ENCODE results near the gene KCNQ1. TPM values are rescaled to one million over a fixed set of nuclear protein-coding genes. Genes with fewer than 3 reads are reported as not detected.

KCNQ1 gene
- total RNA-seq, 4 donors from 2014 or later = 5.6 to 46.8 (median 24.6) TPM

DNA sequence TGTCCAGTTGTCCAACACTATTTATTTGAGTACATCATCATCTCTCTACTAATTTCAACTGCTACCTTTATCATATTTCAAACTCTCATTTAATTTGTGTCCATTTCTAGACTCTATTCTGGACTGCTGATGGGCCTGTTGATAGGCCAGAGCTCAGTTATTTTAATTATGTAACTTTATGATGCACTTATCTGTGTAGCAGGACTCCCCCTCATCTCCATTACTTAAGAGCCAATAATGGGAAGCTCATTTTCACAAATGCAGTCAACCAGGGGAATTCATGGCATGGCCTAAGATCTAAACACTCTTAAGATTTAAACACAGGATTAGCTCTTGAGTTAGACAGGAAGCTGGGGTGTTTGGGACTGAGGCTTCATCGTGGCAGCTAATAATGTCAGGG, 233.6 kb downstream of the KCNQ1 start:
- H3K4me1 ChIP-seq = peaks cover 0 to 12% (median 4%) of the 10 kb centered on the region in 4 donors
- H3K4me3 ChIP-seq = no peak overlapping the region
- H3K9me3 ChIP-seq = no peaks in the 10 kb centered on the region
- H3K27ac ChIP-seq = no peak overlapping the region
- no peak for DNase-seq
- in situ Hi-C loops (cut with MboI; ENCODE audit: low pct_ligation_motif_present in 1 of 4, low pct_unique_long_range_greater_than_20kb in 1 of 4, low sequenced_read_pairs in 3 of 4) = no loop called here
- no peaks in the 10 kb centered on the region for H3K27me3 ChIP-seq
- H3K36me3 ChIP-seq = no peaks in the 10 kb centered on the region
- TF ChIP-seq, protein P1, sequence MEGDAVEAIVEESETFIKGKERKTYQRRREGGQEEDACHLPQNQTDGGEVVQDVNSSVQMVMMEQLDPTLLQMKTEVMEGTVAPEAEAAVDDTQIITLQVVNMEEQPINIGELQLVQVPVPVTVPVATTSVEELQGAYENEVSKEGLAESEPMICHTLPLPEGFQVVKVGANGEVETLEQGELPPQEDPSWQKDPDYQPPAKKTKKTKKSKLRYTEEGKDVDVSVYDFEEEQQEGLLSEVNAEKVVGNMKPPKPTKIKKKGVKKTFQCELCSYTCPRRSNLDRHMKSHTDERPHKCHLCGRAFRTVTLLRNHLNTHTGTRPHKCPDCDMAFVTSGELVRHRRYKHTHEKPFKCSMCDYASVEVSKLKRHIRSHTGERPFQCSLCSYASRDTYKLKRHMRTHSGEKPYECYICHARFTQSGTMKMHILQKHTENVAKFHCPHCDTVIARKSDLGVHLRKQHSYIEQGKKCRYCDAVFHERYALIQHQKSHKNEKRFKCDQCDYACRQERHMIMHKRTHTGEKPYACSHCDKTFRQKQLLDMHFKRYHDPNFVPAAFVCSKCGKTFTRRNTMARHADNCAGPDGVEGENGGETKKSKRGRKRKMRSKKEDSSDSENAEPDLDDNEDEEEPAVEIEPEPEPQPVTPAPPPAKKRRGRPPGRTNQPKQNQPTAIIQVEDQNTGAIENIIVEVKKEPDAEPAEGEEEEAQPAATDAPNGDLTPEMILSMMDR (IDR thresholded peaks at IDR 0.05) = no peak
- no peak for TF ChIP-seq POLR2AphosphoS5 (IDR thresholded peaks at IDR 0.05)
- TF ChIP-seq EP300 (IDR thresholded peaks at IDR 0.05; ENCODE audit: low read depth) = no peak
- no peak for TF ChIP-seq POLR2A (IDR thresholded peaks at IDR 0.05)
- WGBS, 2 donors (ENCODE audit: low coverage in 1 of 2) = 56% methylated on average over 1 of the region's 1 CpG; no CpG with 5 or more reads in 1 of the 2 donors
- intact Hi-C loops (cut with DNase I; ENCODE audit: low total_unique reads) = no loop called here

DNA sequence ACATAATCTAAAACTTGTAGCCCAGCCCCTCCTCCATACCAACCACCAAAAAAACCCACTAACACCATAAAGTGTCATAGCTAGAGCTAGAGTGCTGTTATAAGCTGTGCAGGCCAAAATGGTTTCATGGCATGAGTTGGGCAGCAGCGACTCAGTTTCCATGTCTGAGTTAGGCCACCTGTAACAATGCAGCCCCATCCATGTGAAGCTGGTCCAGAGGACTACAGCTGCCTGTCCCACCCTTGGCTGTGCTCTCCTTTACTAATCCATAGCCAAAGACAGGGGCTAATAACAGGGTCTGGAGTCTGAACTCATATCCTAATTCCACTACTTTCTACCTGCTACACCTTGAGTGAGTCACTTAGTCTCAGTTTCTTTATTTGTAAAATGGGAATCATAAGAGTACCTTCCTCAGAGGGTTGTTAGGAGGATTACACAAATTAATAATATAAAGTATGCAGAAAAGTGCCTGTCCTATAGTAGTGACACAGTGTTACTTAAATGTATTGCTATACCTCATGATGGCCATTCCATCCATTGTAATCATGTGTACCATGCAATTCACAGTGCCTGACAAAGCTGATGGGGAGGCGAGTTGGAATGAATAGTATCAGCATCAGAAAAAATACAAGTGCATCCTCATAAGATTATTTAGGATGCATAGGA, 234.3 kb downstream of the KCNQ1 start:
- Histone ChIP-seq H3K27ac (no peak overlapping the region), H3K9me3 (no peaks in the 10 kb centered on the region), H3K4me3 (no peak overlapping the region), H3K4me1 (peaks cover 0 to 9% (median 4%) of the 10 kb centered on the region in 4 donors), H3K36me3 (no peaks in the 10 kb centered on the region), H3K27me3 (no peaks in the 10 kb centered on the region)
- no peak for DNase-seq
- 93 to 100% methylated on average over 1 to 2 of the region's 2 CpGs for WGBS, 2 donors (ENCODE audit: low coverage in 1 of 2)
- TF ChIP-seq, protein P1 (IDR thresholded peaks at IDR 0.05) = no peak
- TF ChIP-seq EP300 (IDR thresholded peaks at IDR 0.05; ENCODE audit: low read depth) (no peak), POLR2A (IDR thresholded peaks at IDR 0.05) (no peak), POLR2AphosphoS5 (IDR thresholded peaks at IDR 0.05) (no peak)
- intact Hi-C loops (cut with DNase I; ENCODE audit: low total_unique reads) = no loop called here
- in situ Hi-C loops (cut with MboI; ENCODE audit: low pct_ligation_motif_present in 1 of 4, low pct_unique_long_range_greater_than_20kb in 1 of 4, low sequenced_read_pairs in 3 of 4) = no loop called here

DNA sequence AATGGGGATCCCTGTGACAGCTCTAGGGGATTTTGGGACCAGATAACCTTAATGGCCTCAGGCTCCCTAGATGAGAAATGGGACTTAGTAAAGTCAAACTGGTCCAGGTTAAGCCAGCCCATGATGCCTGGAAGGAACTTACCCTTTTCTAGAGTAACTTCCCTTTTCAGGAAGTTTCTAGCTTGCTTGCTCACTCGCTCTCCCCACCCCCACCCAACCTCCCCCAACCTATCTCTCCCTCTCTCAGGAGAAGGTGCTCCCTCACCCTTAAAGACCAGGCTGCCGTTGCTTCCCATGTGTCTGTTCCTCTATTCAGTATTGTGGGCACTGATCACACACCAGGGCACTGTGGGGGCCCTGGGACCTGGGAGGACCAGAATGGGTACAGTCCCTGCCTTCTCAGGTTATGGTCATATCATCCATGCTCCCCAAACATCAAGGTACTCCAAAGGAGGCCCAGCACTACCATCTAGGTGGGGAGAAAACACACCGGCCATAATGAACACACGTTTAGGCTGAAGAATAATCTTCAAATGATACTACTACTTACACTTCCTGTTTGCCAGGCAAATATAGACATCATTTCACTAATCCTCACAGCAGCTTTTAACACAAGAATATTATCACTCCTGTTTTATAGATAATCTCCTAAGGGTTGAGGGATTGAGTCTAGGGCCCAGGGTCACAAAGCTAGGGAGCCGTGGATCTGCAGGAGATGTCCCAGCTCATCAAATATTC, 236.8 kb downstream of the KCNQ1 start:
- H3K4me1 ChIP-seq = no peaks in the 10 kb centered on the region
- in situ Hi-C loops (cut with MboI; ENCODE audit: low pct_ligation_motif_present in 1 of 4, low pct_unique_long_range_greater_than_20kb in 1 of 4, low sequenced_read_pairs in 3 of 4) (no loop called here), intact Hi-C loops (cut with DNase I; ENCODE audit: low total_unique reads) (no loop called here)
- H3K4me3 ChIP-seq = no peak overlapping the region
- no peaks in the 10 kb centered on the region for H3K9me3 ChIP-seq
- WGBS, 2 donors (ENCODE audit: low coverage in 1 of 2) = 80 to 93% methylated on average over 2 to 5 of the region's 5 CpGs
- H3K27ac ChIP-seq = no peak overlapping the region
- no peaks in the 10 kb centered on the region for H3K27me3 ChIP-seq
- DNase-seq = no peak
- TF ChIP-seq, protein P1 (IDR thresholded peaks at IDR 0.05) = no peak
- TF ChIP-seq POLR2AphosphoS5 (IDR thresholded peaks at IDR 0.05) (no peak), EP300 (IDR thresholded peaks at IDR 0.05; ENCODE audit: low read depth) (no peak), POLR2A (IDR thresholded peaks at IDR 0.05) (no peak)
- H3K36me3 ChIP-seq = no peaks in the 10 kb centered on the region

DNA sequence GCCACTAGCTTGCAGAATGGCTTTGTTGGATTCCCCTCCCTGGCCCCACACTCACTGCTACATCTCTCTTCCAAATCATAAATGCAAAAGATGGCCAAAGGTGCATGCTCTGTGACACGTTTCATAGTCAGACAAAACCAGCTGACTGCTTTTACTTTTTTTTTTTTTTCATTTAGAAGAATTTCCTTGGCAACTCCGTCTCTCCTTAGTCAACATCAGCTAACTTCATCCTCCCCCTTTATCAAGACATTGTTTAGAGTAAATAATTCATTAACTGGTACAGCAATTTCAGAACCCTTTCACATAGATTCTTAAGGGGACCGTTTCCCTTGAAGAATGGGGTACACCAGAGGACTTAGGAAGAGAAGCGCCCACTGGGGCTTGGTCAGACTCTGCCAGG, 239.0 kb downstream of the KCNQ1 start:
- Histone ChIP-seq H3K27me3 (no peaks in the 10 kb centered on the region), H3K9me3 (no peaks in the 10 kb centered on the region), H3K27ac (no peak overlapping the region), H3K4me3 (no peak overlapping the region), H3K4me1 (no peaks in the 10 kb centered on the region), H3K36me3 (no peaks in the 10 kb centered on the region)
- TF ChIP-seq, protein P1 (IDR thresholded peaks at IDR 0.05) = no peak
- TF ChIP-seq POLR2AphosphoS5 (IDR thresholded peaks at IDR 0.05) = no peak
- intact Hi-C loops (cut with DNase I; ENCODE audit: low total_unique reads) (no loop called here), in situ Hi-C loops (cut with MboI; ENCODE audit: low pct_ligation_motif_present in 1 of 4, low pct_unique_long_range_greater_than_20kb in 1 of 4, low sequenced_read_pairs in 3 of 4) (no loop called here)
- WGBS, 2 donors (ENCODE audit: low coverage in 1 of 2) = 84 to 91% methylated on average over 3 to 4 of the region's 4 CpGs
- no peak for DNase-seq
